K562 treated with DMSO at 1 percent for 24 hours (cell line): ENCODE results near the gene TGFBR3L. TPM values are rescaled to one million over a fixed set of nuclear protein-coding genes. Genes with fewer than 3 reads are reported as not detected.

ENCODE experiments used
- total RNA-seq: library from RNA; unstranded; fragments of 300-600 nt; gene quantifications from 2 replicates; pipeline ENCODE4 v1.2.3, GENCODE V29; 2022; ENCODE audit warnings: low read depth; ENCODE audit not compliant: insufficient read depth

TGFBR3L gene
- 2.2 and 3.2 TPM in 2 replicates for total RNA-seq

GRCh38 chr19:7914598-7915045 lies at the start of gene TGFBR3L:
TSS of gene TGFBR3L (plus strand) at chr19:7914830.

GRCh38 chr19:7874076-7874896 lies 40.3 kb upstream of the TGFBR3L start, which contains the start of gene PRR36:
TSS of gene PRR36 (minus strand) at chr19:7874390. CDS start at chr19:7873689, 701 bp downstream.

GRCh38 chr19:7888145-7888825 lies 26.3 kb upstream of the TGFBR3L start, which contains the start of gene LRRC8E:
TSS of gene LRRC8E (plus strand) at chr19:7888510. CDS start at chr19:7895604, 7,094 bp downstream.

DNA sequence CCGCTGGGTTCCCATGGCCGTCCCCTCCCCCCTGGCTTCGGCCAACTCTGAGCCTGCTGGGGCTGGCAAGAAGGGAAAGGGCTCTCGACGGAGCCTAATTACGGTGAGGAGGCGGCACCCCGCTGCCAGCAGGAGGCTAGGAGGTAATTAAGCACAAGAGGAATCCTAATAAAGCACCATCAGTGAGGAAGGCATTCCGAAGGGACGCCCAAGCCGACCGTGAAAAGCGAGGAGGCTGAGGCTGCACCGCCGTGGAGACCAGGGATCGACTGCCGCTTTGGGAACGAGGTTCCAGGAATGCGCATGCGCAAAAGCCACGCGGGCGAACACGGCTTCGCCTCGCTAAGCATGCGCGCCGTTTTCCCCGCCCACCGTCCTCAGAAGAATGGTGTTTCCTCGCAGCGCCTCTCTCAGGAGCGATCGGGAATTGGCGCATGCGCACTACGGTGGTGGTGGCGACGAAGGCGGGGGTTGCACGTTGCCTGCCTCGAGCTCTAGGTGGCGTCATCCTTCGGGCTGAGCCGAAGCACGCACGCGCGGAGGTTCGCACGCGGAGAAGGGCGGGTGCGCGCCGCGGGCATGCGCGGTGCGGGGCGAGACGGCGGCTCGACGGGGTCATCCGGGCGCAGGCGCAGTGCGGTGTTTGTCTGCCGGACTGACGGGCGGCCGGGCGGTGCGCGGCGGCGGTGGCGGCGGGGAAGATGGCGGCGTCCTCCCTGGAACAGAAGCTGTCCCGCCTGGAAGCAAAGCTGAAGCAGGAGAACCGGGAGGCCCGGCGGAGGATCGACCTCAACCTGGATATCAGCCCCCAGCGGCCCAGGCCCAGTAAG lies 11.2 kb upstream of the TGFBR3L start, which contains the start of gene MAP2K7:
MAP2K7 (plus strand) TSS at position 634 of the 830 bp plus-strand sequence; CDS start at position 702, 68 bp downstream.

DNA sequence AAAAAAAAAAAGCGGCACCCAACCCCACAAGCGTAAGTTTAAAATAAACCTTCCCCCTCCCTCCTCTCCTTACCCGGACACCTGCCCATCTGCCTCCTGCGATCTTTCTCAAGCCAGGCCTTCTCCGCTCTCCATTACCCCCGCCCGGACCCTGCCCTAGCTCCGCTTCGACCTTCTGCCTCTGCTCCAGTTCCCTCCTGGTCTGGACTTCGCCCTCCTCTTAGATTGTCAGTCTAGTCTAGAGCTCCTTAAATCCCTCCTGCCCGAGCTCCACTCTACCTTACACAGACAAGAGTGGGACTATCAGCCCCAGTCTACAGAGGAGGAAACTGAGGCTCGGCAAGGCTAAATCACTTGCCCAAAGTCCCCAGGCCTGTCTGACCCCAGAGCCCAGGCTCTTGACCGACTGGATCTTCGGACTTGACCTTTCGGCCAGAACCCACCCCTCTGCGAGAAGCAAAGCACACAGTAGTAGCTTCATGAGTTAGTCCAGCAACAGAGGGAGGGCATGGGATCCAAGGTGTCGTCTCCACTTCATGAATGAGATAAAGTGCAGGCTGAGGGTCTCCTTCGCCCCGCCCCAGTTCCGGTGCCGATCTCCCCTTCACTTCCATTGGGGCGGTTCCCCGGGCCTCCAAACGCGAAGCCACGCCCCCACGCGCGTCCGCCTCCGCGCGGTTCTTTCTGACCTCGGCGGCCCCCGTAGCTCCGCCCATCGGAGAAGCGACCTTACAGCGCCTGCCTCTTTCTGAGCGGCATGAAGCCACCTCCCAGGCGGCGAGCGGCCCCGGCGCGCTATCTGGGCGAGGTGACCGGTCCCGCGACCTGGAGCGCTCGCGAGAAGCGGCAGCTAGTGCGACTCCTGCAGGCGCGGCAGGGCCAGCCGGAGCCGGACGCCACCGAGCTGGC lies 5.2 kb downstream of the TGFBR3L start, which contains the start of gene SNAPC2:
SNAPC2 (plus strand) TSS at position 729 of the 909 bp plus-strand sequence; CDS start at position 758, 29 bp downstream.

DNA sequence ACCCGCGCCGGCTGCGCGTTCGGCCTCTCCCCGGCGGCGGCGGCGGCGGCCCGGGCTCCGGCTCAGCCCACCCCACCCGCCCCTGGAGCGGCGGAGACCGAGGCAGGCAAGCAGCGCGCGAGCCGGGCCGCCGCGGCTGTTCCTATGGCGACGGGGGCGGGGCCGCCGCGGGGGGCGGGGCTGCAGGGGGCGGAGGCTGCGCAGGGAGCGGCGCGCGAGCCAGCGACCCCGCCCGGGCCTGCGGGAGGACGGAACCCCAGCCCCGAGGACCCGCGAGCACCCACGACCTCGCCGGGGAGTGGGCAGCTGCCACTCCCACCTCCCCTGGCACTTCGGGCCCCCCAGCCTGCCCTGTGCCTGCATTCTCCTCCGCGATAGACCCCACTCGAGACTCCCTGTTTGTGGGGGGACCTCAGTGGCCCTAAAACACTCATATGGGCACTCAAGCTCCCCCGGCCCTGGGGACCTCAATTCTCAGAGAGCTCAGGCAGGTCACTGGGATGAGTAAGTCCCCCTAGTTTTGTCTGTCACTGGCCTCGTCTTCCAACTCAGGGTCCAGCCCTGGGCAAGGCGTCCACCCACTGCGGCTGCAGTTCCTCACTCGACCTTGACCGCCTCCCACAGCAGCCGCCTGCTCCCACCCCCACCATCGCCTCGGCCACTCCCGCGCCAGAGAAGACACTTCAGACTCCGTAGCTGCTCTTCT lies 11.5 kb downstream of the TGFBR3L start, which contains the start of gene CTXN1:
CTXN1 (minus strand) TSS at position 115 of the 706 bp plus-strand sequence. CDS start 597 bp downstream, outside the sequence.

GRCh38 chr19:7943444-7944176 lies 29.0 kb downstream of the TGFBR3L start, which contains the start of gene TIMM44:
TSS of gene TIMM44 (minus strand) at chr19:7943666. CDS start at chr19:7943651, 15 bp downstream.

Other genes with a start within 250 kb of the TGFBR3L start
- not detected in 2 replicates for gene RETN, start 245.8 kb upstream of the TGFBR3L start, total RNA-seq
- gene MCEMP1, start 237.7 kb upstream of the TGFBR3L start, total RNA-seq, result 1.3 and 1.4 TPM in 2 replicates
- 175 and 188 TPM in 2 replicates for gene TRAPPC5, start 234.0 kb upstream of the TGFBR3L start, total RNA-seq
- gene FCER2, start 212.7 kb upstream of the TGFBR3L start, total RNA-seq, result 0.70 and 0.95 TPM in 2 replicates
- gene CLEC4G, start 182.7 kb upstream of the TGFBR3L start, total RNA-seq, result not detected in 2 replicates
- not detected in 2 replicates for gene CD209, start 167.3 kb upstream of the TGFBR3L start, total RNA-seq
- 0.54 TPM in 1 of 2 replicates, not detected in the other for gene CLEC4M, start 151.6 kb upstream of the TGFBR3L start, total RNA-seq
- 16.1 and 19.9 TPM in 2 replicates for gene EVI5L, start 84.6 kb upstream of the TGFBR3L start, total RNA-seq
- gene PRR36, start 40.4 kb upstream of the TGFBR3L start, total RNA-seq, result 0.44 TPM in 1 of 2 replicates, not detected in the other
- gene LRRC8E, start 26.3 kb upstream of the TGFBR3L start, total RNA-seq, result 7.1 and 8.5 TPM in 2 replicates
- gene MAP2K7, start 11.0 kb upstream of the TGFBR3L start, total RNA-seq, result 40.0 and 44.3 TPM in 2 replicates
- gene SNAPC2, start 5.5 kb downstream of the TGFBR3L start, total RNA-seq, result 50.8 and 53.9 TPM in 2 replicates
- gene CTXN1, start 11.3 kb downstream of the TGFBR3L start, total RNA-seq, result 7.3 and 8.5 TPM in 2 replicates
- 141 and 148 TPM in 2 replicates for gene TIMM44, start 28.8 kb downstream of the TGFBR3L start, total RNA-seq
- 76.0 and 85.4 TPM in 2 replicates for gene ELAVL1, start 90.8 kb downstream of the TGFBR3L start, total RNA-seq
- not detected in 2 replicates for gene CCL25, start 137.9 kb downstream of the TGFBR3L start, total RNA-seq
- 0.08 and 0.12 TPM in 2 replicates for gene FBN3, start 234.8 kb downstream of the TGFBR3L start, total RNA-seq